SK-N-MC (cell line): Measurements from ENCODE around the gene GALNT5.
"Not testable (repeated sequence)": the region's sequence is repeated elsewhere in the genome, so short reads cannot be mapped to it uniquely, and the experiment has no call there.

Source experiments
- DNase-seq: peaks from one replicate; pipeline ENCODE4 v3.0.0-alpha.2; 2011; ENCODE audit warnings: low read depth, low spot score
- H3K27ac ChIP-seq: fragments of 200-600 bp; sonication (generic); 2 replicates; pipeline ENCODE4 v1.5.1; 2016; ENCODE audit warnings: mixed run types
- H3K36me3 ChIP-seq: fragments of 200-600 bp; sonication (generic); 2 replicates; pipeline ENCODE4 v1.6.1; 2017; ENCODE audit warnings: antibody characterized with exemption, low read length, mixed read lengths; ENCODE audit not compliant: insufficient read depth
- H3K4me3 ChIP-seq: fragments of 200-600 bp; sonication (generic); 2 replicates; pipeline ENCODE4 v1.5.1; 2016
- H3K9ac ChIP-seq: fragments of 200-600 bp; sonication (generic); 2 replicates; pipeline ENCODE4 v1.8.0; 2017; ENCODE audit warnings: mixed run types, mixed read lengths; ENCODE audit not compliant: insufficient read length
- H3K9me3 ChIP-seq: fragments of 200-600 bp; sonication (generic); 2 replicates; pipeline ENCODE4 v1.6.1; 2017; ENCODE audit warnings: low read depth, mild to moderate bottlenecking, antibody characterized with exemption, low read length, moderate library complexity, mixed read lengths
- EZH2 ChIP-seq: fragments of 200-600 bp; sonication (generic); IDR thresholded peaks from one replicate; pipeline ENCODE4 v1.6.1; 2017; ENCODE audit warnings: antibody characterized with exemption
- FOXP2 ChIP-seq: optimal IDR thresholded peaks from 2 replicates; pipeline ENCODE3; 2011; ENCODE audit warnings: mild to moderate bottlenecking, moderate library complexity; ENCODE audit not compliant: insufficient read depth; ENCODE audit errors: extremely low read length, control extremely low read depth
- POLR2AphosphoS5 ChIP-seq: IDR thresholded peaks from 2 replicates; pipeline ENCODE4 v1.6.1; 2012; ENCODE audit warnings: mild to moderate bottlenecking, low read depth, low read length, borderline replicate concordance

Gene GALNT5

GRCh38 chr2:157269060-157269459, 11.6 kb downstream of the GALNT5 start:
- no peak for TF ChIP-seq POLR2AphosphoS5
- TF ChIP-seq EZH2 = no peak
- no peak for TF ChIP-seq FOXP2
- no peak overlapping the region for H3K9ac ChIP-seq
- no peak overlapping the region for H3K27ac ChIP-seq
- DNase-seq = no peak
- H3K36me3 ChIP-seq = no peaks in the 10 kb centered on the region
- H3K9me3 ChIP-seq = no peaks in the 10 kb centered on the region
- H3K4me3 ChIP-seq = no peak overlapping the region

- Histone ChIP-seq H3K27ac (no peak overlapping the region), H3K9me3 (no peaks in the 10 kb centered on the region), H3K36me3 (no peaks in the 10 kb centered on the region), H3K4me3 (no peak overlapping the region), H3K9ac (no peak overlapping the region)
- TF ChIP-seq EZH2 (no peak), FOXP2 (no peak), POLR2AphosphoS5 (no peak)
- DNase-seq = no peak
These were observed 12.4 kb downstream of the GALNT5 start for GRCh38 chr2:157269922-157270321.

- H3K9me3 ChIP-seq = no peaks in the 10 kb centered on the region
- TF ChIP-seq POLR2AphosphoS5 (no peak), FOXP2 (no peak), EZH2 (no peak)
- H3K9ac ChIP-seq = no peak overlapping the region
- no peaks in the 10 kb centered on the region for H3K36me3 ChIP-seq
- no peak overlapping the region for H3K27ac ChIP-seq
- H3K4me3 ChIP-seq = no peak overlapping the region
- no peak for DNase-seq
These were observed 14.2 kb downstream of the GALNT5 start for GRCh38 chr2:157271590-157272203.

GRCh38 chr2:157279311-157279710, 21.8 kb downstream of the GALNT5 start:
- H3K27ac ChIP-seq, H3K36me3 ChIP-seq, H3K4me3 ChIP-seq, H3K9ac ChIP-seq, DNase-seq, H3K9me3 ChIP-seq: not testable (repeated sequence)

GRCh38 chr2:157281316-157281715, 23.8 kb downstream of the GALNT5 start:
- Histone ChIP-seq H3K9ac (no peak overlapping the region), H3K4me3 (no peak overlapping the region), H3K36me3 (no peaks in the 10 kb centered on the region), H3K9me3 (no peaks in the 10 kb centered on the region), H3K27ac (no peak overlapping the region)
- no peak for DNase-seq
- TF ChIP-seq POLR2AphosphoS5 = no peak
- no peak for TF ChIP-seq FOXP2
- no peak for TF ChIP-seq EZH2

GRCh38 chr2:157283468-157283867, 26.0 kb downstream of the GALNT5 start:
- no peak overlapping the region for H3K4me3 ChIP-seq
- no peaks in the 10 kb centered on the region for H3K9me3 ChIP-seq
- H3K36me3 ChIP-seq = no peaks in the 10 kb centered on the region
- no peak overlapping the region for H3K9ac ChIP-seq
- TF ChIP-seq POLR2AphosphoS5 = no peak; the same call in 1 of the 2 replicates
- TF ChIP-seq EZH2 = no peak
- TF ChIP-seq FOXP2 = no peak
- H3K27ac ChIP-seq = no peak overlapping the region
- DNase-seq = peak; percentile 82

GRCh38 chr2:157287160-157287559, 29.7 kb downstream of the GALNT5 start:
- no peaks in the 10 kb centered on the region for H3K36me3 ChIP-seq
- TF ChIP-seq FOXP2 (no peak), POLR2AphosphoS5 (no peak), EZH2 (no peak)
- DNase-seq = no peak
- no peak overlapping the region for H3K9ac ChIP-seq
- no peak overlapping the region for H3K4me3 ChIP-seq
- H3K27ac ChIP-seq = no peak overlapping the region
- no peaks in the 10 kb centered on the region for H3K9me3 ChIP-seq

- H3K27ac ChIP-seq = no peak overlapping the region
- H3K4me3 ChIP-seq = no peak overlapping the region
- no peak overlapping the region for H3K9ac ChIP-seq
- no peaks in the 10 kb centered on the region for H3K9me3 ChIP-seq
- DNase-seq = no peak
- no peaks in the 10 kb centered on the region for H3K36me3 ChIP-seq
- TF ChIP-seq EZH2 (no peak), POLR2AphosphoS5 (no peak), FOXP2 (no peak)
These were observed 33.0 kb downstream of the GALNT5 start for GRCh38 chr2:157290525-157290924.

GRCh38 chr2:157291018-157291417, 33.5 kb downstream of the GALNT5 start:
- DNase-seq = no peak
- TF ChIP-seq FOXP2 = no peak
- TF ChIP-seq EZH2 = no peak
- TF ChIP-seq POLR2AphosphoS5 = no peak
- no peak overlapping the region for H3K9ac ChIP-seq
- H3K4me3 ChIP-seq = no peak overlapping the region
- H3K27ac ChIP-seq = no peak overlapping the region
- no peaks in the 10 kb centered on the region for H3K9me3 ChIP-seq
- no peaks in the 10 kb centered on the region for H3K36me3 ChIP-seq

GRCh38 chr2:157292853-157293252, 35.3 kb downstream of the GALNT5 start:
- DNase-seq = no peak
- no peak for TF ChIP-seq FOXP2
- TF ChIP-seq POLR2AphosphoS5 = no peak
- TF ChIP-seq EZH2 = no peak
- Histone ChIP-seq H3K9ac (no peak overlapping the region), H3K4me3 (no peak overlapping the region), H3K9me3 (no peaks in the 10 kb centered on the region), H3K27ac (no peak overlapping the region), H3K36me3 (no peaks in the 10 kb centered on the region)
